NCI-H510A treated with DMSO at 0.1 percent for 48 hours (cell line): ENCODE data around the gene AKR7A3.
"Not testable (repeated sequence)": the region's sequence is repeated elsewhere in the genome, so short reads cannot be mapped to it uniquely, and the experiment has no call there.

Experiments used
- DNase-seq: peaks from one replicate; lab custom pipeline; 2025; lab: John Stamatoyannopoulos, UW

Gene AKR7A3

DNA sequence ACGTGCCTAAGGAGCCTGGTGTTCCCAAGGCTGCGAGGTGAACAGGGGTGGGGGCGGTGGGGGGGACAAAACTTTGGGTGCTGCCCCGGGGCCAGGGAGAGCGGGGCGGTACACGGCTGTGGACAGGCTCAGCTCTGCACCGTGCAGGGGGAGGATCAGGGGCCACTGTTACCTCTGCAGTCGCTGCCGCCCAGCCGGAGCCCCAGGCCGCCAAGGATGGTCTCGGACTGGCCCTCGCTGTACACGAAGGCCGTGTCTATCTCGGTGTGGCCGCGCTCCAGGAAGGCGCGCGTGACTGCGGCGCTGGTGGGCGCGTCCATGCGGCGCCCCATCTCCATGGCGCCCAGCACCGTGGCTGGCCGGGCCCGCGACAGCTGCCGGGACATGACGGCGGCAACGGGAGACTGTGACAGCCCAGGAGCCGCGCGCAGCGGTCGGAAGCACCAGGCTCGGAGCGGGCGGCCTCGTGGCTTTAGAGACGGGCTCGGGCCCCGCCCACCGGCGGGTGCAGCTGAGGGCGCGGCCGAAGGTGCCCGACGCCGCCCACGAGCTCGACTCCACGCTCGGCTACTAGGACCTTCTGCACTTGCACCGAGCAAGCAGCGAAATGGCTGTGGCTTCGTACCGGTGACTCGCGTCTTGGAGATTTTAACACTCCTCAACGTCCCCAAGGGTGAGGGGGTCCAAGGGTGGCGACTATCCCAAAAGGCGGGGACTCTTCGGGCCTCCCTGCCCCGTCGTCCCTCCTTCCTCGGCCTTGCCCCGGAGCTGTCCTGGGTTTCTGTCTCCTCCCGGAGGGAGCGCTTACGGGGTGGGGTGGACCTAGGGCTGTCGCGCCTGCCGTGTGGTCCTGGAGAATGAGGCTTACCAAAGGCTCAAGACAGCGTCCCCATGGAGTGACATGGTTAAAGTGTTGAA lies at the start of gene AKR7A3:
Gene AKR7A3, minus strand, starts transcription at position 447 of the 918 bp plus-strand sequence. Its CDS starts 61 bp downstream, at position 386.
- DNase-seq: not testable (repeated sequence)

DNA sequence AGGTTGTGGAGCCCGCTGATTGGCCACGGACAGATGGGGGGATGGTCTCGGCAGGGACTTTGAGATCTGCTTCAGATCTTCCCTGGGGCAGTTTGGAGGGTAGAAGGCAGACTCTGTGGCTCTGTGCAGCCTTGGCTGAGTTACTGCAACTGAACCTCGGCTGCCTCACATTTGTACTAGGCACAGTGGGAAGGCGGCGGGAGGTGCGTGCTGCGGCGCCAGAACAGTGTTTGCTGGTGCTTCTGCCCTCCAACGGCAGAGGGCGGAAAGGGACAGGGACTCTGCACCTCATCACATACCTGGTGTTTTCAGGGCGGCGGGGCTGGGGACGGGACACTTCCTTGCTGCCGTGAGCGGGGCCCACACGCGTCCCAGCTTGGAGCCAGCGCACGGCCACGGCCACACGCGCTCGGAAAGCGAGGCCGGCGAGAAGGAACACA lies 49.8 kb upstream of the AKR7A3 start:
- DNase-seq: peak; percentile 39

DNA sequence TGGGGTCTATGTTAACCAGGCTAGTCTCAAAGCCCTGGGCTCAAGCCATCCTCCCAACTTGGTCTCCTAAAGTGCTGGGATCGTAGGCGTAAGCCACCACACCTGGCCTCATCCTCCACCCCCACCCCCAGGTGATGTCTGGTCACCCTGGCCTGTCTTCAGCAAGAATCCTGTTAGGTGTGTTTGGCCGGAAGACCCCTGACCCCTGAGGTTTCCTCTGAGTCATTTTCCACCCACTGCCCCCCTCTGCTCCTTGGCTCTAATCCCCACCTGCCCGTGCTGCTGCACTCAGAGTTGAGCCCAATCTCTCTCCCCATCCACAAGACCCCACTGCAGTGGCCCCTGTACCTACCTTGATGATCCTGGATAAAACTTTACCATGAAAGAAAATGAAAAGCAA lies 48.7 kb upstream of the AKR7A3 start:
- DNase-seq: no peak

DNA sequence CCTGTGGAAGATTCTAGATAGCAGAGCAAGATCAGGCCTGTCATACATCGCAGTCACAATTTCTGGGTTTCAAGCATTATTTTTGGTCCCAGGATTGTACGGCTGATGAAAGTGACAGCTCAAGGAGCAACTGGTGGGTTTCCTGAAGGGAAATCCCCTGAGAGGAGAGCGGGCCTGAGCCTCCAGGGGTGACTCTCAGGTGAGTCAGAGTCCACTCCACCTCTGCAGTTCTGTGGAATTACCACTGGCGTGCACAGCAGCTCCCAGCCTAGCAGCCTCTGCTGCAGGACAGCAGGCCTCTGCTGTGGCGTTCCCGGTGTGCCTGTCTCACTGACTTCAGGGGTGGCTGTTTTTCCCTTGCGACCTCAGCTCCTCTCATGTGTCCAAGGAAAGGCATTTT lies 48.0 kb upstream of the AKR7A3 start:
- DNase-seq: no peak

DNA sequence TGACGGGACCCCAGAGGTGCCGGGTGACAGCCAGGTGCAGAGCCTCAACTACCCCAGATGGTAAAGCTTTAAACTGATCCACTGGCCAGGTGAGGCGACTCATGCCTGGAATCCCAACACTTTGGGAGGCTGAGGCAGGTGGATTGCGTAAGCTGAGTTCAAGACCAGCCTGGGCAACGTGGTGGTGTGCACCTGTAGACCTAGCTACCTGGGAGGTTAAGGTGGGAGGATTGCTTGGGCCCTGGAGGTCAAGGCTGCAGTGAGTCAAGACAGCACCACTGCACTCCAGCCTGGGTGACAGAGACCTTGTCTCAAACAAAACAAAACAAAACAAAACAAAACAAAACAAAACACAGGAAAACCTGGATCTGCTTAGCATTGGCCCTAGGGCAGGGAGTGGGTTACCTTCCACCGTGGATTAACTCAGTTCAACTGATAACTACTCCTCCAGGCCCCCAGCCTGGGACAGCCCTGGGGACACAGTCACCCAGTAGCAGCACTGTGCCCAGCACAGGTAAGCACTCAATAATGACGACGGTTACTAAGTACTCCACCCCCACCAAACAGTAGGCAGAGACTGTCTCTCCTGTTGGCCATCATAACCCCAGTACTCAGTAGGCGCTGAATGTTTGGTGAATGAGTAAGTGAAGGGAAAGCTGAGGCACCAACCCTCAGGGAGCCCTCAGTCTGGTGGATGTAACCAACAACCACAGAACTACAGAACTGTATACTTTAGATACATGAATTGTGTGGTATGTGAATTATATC lies 45.2 kb upstream of the AKR7A3 start:
- DNase-seq: no peak

DNA sequence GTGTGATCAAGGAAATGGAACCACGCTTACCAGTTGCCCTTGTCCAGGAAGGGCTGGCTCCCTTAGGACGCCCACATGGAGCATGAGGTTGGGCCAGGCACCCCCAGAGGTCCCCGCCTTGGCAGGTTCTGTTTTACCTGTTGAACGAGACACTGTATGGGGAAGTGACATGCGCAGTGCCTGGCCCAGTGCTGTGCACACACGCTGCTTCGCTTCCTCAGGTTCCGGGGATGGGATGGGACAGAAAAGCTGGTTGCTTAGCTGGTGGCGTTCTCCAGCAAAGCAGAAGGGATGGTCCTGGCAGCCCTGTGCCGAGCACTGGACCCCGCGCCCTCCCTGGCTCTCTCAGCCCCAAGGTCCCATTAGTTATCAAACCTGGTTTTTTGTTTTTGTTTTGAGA lies 44.3 kb upstream of the AKR7A3 start:
- DNase-seq: no peak

DNA sequence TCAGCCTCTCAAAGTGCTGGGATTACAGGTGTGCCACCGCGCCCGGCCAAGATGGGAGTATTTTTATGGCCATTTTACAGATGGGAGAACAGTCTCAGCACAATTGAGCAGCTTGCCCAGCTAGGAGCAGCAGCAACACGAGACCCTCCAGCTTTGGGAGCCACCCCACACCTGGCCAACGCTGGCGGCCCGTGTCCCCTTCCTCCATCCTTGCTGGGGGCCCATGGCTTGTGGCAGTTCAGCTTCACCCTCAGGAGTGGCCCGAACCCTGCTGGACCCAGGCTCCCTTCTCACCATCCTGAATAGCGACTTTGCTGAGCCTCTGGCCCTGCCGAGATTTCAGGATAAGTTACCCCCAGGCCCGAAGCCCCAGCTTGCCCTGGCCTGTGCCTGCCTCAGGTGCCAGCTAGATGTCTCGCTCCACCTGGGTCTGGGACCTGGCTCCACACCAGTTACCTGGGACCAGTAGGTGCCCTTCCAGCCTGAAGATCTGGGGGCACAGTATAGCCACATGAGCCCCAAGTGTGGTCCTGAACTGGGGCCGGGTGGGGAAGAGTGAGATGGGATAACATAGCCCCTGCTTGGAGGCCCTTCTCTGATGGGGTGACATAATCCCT lies 42.8 kb upstream of the AKR7A3 start:
- DNase-seq: no peak

DNA sequence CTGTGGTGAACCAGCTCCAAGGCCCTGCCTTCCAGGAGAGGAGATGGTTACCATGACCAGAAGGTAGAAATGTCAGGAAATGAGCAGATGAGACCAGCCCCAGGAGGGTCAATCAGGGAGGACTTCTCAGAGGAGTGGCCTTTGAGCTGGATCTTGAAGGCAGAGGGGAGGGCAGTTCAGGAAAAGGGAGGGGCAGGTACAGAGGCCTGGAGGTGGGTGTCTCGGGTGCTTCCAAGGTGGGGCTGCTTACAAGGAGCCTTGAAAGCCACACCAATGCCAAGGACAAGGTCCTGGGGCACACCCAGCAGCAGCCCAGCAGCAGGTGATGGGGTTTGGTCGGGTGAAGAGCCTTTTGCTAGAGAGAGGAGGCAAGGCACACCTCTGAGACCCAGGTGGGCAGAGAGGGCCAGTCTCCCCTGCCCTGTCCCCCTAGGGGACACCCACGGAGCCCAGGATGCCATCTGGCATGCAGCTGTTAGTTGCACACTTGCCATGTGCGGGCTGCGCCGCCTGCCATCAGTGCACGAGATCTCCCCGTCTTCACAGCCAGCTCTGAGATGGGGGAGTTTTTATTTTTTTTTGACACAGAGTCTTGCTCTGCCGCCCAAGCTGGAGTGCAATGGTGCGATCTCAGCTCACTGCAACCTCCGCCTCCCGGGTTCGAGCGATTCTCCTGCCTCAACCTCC lies 42.0 kb upstream of the AKR7A3 start:
- no peak for DNase-seq

DNA sequence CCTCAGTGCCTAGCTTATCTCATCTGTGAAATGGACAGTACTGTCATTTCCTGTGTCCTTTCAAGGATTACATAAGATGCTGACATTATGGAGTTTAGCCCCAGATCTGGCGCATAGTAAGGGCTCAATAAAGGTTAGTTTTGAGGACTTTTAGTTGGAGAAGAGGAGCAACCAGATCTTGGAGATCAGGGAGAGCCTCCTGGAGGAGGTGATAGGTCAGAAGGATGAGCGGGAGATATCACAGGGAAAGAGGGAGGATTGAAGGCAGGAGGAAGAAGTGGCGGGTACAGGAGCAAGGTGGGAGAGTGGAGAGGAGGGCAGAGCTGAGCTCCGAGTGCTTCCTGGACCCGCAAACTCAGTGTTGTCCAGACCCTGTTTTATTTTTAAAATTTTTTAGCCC lies 41.0 kb upstream of the AKR7A3 start:
- no peak for DNase-seq

DNA sequence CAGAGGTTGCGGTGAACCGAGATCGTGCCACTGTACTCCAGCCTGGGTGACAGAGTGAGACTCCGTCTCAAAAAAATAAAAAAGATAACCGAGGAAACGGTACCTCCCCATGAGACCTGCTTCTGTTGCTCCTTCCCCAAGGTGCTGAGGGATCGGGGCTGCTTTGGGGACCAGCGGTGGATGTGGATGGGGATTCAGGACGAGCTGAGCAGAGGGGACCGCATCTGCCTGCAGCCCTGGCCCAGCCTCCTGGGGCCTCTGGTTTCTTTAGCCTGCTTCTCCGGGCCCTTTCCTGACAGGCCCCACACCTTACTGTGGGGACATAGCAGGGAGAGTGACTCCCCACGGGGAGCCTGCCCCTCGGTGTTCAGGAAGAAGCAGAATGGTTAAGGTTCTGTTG lies 40.6 kb upstream of the AKR7A3 start:
- no peak for DNase-seq

DNA sequence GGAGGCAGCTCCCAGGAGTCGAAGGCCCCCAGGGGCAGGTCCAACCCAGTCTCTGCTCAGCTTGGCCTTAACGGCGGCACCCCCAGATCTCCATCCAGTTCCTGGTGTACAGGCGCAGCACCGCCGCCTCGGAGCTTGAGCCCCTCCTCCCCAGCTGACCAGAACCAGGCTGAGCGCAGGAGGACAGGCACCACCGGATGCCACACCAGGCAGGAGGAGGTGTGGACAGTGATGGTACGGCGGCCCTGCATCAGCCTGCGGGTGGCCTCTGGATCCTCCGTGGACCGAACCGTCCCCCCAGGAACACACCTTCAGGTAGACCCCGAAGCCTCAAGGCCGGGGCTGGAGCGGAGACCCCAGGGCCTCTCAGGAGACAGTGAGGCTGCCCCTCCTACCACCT lies 39.9 kb upstream of the AKR7A3 start:
- no peak for DNase-seq

DNA sequence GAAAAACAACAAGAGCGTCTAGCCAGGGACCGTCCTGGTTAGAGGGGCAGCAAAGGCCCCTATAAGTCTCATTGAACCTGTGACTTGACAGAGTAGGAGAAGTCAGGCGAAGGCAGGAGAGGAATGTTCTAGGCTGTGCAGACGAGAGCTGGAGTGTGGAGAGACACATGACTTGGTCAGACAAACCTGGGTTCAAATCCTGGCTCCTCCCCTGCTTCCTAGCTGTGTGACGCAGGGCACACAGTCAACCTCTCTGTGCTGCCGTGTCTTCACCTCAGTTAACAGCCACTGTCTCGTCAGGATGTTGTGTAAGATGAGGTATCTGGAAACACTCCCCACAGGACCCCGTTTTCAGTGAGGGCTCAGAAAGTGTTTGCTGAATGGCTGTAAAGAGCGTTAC lies 39.2 kb upstream of the AKR7A3 start:
- DNase-seq: no peak

DNA sequence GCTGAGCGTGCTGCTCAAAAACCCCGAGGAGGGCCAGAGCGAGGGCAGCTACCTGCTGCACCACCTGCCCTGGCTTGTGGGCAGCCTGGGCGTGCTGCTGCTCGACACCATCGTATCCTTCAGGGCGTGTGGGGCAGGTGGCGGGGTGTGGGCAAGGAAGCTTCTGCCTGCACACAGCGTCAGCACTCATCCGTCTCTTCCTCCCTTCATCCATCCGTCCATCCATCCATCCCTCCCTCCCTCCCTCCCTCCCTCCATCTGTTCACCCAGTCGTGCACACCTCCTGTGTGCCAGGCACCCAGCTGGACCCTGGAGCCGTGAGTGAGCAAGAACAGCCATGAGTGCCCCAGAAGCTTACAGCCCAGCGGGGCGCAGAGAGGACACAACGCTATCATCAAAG lies 38.7 kb upstream of the AKR7A3 start:
- no peak for DNase-seq

DNA sequence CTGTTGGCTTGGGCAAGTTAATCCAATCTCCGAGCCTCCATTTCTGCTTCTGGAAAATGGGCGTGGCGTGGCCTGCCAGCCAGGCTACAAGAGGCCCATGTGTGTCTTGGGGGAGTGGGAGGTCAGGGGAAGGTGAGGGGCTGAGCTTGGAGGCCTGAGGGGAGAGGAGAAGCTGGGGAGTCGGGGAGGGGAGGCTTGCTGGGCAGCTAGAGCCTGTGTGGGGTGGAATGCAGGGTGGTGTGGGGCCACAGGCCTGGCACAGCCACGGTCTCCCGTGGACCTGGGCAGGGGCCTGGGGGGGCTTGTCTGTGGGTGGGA lies 38.1 kb upstream of the AKR7A3 start:
- no peak for DNase-seq

DNA sequence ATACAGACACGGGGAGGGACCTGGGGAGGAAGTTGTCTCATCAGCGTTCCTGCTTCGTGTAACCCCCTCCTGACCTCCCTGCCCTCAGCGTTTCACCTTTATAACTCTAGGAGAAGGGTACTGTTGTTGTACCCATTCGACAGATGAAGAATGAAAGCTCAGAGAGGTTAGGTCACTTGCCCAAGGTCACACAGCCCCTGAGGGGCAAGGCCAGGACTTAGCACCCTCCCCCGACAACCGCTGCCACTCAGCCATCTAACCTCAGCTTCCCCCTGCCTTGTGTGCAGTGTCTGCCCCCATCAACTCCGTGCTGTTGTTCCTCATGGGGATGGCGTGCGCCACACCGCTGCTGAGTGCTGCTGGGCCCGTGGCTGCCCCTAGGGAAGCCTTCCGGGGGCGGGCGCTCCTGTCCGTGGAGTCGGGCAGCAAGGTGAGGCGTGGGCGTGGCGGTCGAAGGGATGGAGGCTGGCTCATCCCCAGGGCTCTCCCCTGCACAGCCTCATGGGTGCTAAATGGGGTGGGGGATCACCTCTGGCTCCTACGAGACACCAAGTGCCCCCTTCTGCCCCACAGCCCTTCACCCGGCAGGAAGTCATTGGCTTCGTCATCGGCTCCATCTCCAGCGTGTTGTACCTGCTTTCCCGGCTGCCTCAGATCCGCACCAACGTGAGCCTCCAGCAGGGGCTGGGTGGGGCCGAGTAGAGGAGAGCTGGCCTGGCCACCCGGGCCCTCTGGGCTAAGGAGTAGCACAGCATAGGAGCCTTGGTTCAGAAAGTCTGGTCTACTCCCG lies 37.6 kb upstream of the AKR7A3 start:
- DNase-seq: no peak

DNA sequence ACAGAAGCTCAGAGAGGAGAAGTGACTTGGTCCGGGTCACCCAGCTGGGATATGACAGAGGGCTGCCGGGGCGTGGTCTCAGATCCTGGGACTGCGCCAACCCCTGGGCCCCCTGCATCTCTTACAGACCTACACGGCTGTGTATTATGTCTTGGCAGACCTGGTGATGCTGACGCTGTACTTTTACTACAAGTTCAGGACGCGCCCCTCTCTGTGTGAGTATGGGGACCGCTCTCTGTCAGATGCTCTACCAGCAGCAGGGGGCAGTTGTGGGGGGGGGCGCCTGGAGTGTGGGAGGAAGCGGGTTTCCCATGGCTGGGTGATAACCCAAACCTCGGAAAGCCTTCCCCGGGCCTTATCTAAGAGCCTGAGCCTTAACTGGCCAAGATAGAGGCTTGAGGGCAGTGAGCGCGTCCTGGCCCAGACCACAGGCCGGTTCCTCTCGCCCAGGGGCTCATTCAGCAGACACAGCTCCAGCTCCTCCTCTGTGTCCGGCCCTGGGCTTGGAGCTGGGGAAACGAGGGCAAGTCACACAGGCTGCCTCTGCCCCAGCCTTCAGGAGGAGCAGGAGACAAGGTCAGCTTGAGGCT lies 36.9 kb upstream of the AKR7A3 start:
- DNase-seq: no peak

DNA sequence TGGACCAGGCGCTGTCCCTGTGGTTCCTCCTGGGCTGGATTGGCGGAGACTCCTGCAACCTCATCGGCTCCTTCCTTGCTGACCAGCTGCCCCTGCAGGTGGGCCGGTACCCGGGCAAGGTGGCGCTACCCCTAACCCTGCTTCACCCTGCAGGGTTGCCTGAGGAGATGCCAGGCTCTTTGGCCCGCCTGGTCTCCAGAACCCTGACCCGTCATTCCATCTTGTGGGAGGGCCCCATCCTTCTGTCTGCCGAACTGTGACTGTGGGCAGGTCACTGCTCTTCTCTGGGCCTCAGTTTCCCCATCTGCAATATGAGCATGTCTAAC lies 36.1 kb upstream of the AKR7A3 start:
- no peak for DNase-seq

DNA sequence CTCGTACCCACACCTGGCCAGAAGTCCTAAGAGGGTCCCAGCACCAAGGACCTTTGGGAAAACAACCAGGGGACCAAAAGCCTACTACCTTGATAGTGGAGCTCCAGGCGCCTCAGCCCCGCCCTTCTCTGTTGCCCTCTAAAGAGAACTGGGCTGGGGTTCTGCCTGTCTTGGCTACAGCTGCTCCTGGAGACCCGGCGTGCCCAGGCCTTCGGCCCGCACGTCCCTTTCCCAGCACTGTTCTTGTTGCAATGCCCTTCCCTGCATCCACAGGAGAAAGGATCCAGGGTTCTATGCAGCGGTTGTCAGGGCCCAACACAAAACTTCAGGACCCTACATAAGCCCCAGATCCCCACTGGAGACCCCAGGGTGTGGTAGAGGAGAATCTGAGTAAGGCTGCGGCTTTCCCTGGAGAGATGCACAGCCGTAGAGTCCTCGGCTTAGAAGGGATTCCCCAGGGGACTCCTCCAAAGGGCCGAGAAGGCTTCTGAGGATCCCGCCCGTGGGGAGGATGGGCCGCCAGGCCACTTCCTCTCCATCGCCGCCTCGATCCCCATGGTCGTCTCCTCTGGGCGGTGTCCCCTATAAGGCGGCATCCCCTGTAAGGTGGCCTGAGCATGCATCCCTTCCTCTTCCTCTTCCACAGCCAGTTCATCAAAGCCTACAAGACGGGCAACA lies 35.6 kb upstream of the AKR7A3 start:
- DNase-seq: no peak

DNA sequence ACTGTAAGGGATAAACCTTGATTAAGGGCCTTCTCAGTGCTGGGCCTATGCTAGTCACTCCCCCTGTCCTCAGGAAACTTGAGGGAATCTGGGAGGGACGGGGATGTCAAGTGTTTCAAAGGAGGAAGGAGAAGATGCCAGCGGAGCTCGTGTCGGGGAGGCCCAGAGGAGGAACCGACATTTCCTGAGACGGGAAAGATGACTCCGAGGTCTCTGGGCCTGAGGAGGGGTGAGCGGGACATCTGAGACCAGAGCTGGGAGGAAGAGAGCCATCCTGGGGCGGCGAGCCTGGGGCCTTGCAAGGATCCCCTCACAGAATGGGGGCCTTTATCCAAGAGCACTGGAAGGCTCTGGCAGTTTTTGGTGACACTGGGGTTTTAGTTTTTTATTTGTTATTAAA lies 33.9 kb upstream of the AKR7A3 start:
- DNase-seq: no peak

DNA sequence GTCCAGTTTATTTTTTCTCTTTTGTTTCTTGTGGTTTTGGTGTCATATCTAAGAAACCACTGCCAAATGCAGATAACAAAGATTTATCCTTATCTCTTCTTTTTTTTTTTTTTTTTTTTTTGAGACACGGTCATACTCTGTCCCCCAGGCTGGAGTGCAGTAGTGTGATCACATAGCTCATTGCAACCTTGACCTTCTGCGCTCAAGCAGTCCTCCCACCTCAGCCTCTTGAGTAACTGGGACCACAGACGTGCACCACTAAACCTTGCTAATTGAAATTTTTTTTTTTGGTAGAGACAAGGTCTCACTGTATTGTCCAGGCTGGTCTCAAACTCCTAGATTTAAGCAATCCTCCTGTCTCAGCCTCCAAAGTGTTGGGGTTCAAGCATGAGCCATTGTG lies 32.5 kb upstream of the AKR7A3 start:
- DNase-seq: no peak

DNA sequence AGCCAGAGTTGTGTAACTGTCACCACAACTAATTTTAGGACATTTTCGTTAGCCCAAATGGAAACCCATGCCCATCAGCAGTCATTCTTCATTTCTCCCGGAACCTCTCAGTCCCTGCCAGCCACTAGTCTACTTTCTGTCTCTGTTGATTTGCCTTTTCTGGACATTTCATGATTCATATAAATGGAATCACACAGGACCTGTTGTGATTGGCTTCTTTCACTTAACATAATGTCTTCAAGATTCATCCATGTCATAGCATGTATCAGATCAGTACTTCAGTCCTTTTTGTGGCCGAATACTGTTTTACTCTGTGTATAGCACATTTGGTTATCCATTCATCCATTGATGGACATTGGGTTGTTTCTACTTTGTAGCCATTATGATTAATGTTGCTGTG lies 30.6 kb upstream of the AKR7A3 start:
- no peak for DNase-seq
